ENCODE measurements around the gene PTPN4.

DNA sequence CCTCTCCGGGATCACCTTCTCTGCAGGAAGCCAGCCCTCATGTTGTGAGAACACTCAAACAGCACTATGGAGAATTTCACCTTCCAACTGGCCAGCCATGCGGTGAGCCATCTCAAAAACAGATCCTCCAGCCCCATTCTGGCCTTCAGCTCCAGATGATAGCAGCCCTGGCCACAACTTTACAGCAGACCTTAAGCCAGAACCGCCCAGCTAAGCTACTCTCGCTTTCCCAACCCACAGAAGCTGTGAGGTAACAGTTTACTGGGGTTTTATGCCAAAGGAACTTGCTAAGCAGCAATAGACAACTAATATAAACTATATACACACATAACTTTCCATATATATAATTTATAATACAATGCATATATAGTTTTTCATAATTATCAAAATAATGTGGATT, 11.6 kb upstream of the PTPN4 start:
- TF ChIP-seq, protein P1, sequence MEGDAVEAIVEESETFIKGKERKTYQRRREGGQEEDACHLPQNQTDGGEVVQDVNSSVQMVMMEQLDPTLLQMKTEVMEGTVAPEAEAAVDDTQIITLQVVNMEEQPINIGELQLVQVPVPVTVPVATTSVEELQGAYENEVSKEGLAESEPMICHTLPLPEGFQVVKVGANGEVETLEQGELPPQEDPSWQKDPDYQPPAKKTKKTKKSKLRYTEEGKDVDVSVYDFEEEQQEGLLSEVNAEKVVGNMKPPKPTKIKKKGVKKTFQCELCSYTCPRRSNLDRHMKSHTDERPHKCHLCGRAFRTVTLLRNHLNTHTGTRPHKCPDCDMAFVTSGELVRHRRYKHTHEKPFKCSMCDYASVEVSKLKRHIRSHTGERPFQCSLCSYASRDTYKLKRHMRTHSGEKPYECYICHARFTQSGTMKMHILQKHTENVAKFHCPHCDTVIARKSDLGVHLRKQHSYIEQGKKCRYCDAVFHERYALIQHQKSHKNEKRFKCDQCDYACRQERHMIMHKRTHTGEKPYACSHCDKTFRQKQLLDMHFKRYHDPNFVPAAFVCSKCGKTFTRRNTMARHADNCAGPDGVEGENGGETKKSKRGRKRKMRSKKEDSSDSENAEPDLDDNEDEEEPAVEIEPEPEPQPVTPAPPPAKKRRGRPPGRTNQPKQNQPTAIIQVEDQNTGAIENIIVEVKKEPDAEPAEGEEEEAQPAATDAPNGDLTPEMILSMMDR (IDR thresholded peaks at IDR 0.05), result no peak
- no peak for TF ChIP-seq POLR2A (IDR thresholded peaks at IDR 0.05)

Data from uterus (tissue), 2 donors.